ENCODE measurements around the gene KRTAP9-6. TPM values are rescaled to one million over a fixed set of nuclear protein-coding genes. Genes with fewer than 3 reads are reported as not detected.

The KRTAP9-6 gene
- total RNA-seq, 1 donor from 2014 or later, result not detected

DNA sequence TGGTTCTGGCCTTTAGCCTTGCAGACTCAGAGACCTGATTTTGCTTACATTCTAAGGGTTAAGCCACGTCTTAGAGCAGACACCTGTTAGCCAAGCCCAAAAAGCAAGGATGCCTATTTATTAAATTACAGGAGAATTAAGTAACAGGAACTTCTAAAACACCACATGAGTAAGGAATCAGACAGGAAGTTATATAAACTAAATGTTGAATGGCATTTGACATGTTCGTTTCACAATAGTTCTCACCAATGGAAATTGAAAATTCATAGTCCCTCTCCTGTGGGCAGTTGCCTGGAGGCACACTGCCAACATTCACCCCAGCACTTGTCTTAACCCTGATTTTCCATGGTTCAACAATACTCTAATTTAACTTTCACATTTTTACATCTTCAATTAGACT lies 19.4 kb downstream of the KRTAP9-6 start:
- TF ChIP-seq, protein P1, sequence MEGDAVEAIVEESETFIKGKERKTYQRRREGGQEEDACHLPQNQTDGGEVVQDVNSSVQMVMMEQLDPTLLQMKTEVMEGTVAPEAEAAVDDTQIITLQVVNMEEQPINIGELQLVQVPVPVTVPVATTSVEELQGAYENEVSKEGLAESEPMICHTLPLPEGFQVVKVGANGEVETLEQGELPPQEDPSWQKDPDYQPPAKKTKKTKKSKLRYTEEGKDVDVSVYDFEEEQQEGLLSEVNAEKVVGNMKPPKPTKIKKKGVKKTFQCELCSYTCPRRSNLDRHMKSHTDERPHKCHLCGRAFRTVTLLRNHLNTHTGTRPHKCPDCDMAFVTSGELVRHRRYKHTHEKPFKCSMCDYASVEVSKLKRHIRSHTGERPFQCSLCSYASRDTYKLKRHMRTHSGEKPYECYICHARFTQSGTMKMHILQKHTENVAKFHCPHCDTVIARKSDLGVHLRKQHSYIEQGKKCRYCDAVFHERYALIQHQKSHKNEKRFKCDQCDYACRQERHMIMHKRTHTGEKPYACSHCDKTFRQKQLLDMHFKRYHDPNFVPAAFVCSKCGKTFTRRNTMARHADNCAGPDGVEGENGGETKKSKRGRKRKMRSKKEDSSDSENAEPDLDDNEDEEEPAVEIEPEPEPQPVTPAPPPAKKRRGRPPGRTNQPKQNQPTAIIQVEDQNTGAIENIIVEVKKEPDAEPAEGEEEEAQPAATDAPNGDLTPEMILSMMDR (IDR thresholded peaks at IDR 0.05), result no peak
- H3K4me1 ChIP-seq, result no peaks in the 10 kb centered on the region
- ATAC-seq (no peak), DNase-seq (no peak)
- no peak overlapping the region for H3K27ac ChIP-seq
- intact Hi-C loops (cut with DNase I), result no loop called here
- H3K9me3 ChIP-seq, result no peaks in the 10 kb centered on the region
- no peaks in the 10 kb centered on the region for H3K36me3 ChIP-seq
- no peaks in the 10 kb centered on the region for H3K27me3 ChIP-seq (ENCODE audit: low read depth)
- H3K4me3 ChIP-seq, result no peak overlapping the region

DNA sequence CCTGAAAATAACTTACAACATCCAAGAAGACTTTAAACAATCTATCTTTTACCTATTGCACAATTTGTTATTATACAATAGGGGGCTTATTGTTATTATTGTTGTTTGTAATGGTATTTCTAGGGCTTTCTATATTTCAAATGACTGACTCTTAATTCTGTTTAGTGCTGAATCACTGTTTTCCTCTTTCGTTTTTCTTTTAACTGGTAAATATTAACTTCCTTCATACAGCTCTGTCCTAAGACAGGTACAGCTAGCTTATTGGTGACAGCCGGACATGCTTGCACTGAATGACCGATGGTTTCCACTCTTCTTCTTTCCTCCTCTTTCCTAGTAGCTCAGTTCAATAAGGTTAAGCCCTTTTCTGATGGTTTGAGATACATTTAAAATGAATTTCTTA lies 21.9 kb downstream of the KRTAP9-6 start:
- intact Hi-C loops (cut with DNase I), result no loop called here
- TF ChIP-seq, protein P1 (IDR thresholded peaks at IDR 0.05), result no peak
- Histone ChIP-seq H3K27me3 (ENCODE audit: low read depth) (no peaks in the 10 kb centered on the region), H3K9me3 (no peaks in the 10 kb centered on the region), H3K4me1 (no peaks in the 10 kb centered on the region), H3K27ac (no peak overlapping the region), H3K4me3 (no peak overlapping the region), H3K36me3 (no peaks in the 10 kb centered on the region)
- no peak for DNase-seq
- ATAC-seq, result no peak

DNA sequence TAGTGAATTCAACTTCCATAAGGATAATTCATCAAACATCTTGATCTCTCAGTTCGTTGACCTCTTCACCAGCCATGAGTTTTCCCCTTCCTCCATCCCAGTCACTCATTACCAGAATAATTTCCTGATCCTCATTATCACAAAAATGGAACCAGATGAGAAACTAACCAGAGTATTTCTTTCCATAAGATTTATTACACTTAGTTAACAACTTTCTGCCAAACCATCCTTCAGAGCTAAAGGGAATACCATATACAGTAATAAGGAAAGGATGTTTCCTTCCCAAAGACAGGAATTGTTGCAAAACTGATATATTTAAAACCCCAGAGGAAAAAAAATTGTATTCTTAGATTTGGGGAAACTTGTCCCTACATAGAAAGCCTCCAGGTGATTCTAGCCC lies 28.8 kb downstream of the KRTAP9-6 start:
- Histone ChIP-seq H3K4me1 (no peaks in the 10 kb centered on the region), H3K9me3 (no peaks in the 10 kb centered on the region), H3K27ac (no peak overlapping the region), H3K27me3 (ENCODE audit: low read depth) (no peaks in the 10 kb centered on the region), H3K4me3 (no peak overlapping the region), H3K36me3 (no peaks in the 10 kb centered on the region)
- TF ChIP-seq, protein P1 (IDR thresholded peaks at IDR 0.05), result no peak
- intact Hi-C loops (cut with DNase I), result no loop called here
- DNase-seq, result no peak
- ATAC-seq, result no peak

DNA sequence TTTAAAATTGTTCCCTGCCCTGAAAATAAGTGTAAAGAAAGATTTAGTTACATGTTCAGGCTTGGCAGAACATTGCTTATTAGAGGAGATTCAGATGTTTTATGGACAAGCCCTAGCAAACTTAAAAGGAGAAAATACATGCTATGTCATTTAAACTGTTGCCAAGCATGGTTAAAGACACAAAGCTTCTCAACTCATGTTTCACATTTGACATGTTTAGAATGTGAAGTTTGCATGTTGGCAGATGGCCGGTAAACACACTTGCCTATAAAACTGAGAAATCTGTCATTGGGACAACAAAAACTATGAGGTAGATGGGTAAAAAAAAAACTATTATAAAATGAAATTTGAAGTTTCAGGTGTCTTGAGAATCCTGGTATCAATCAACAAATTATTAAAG lies 31.7 kb downstream of the KRTAP9-6 start:
- intact Hi-C loops (cut with DNase I), result no loop called here
- Histone ChIP-seq H3K4me1 (no peaks in the 10 kb centered on the region), H3K27me3 (ENCODE audit: low read depth) (no peaks in the 10 kb centered on the region), H3K9me3 (no peaks in the 10 kb centered on the region), H3K4me3 (no peak overlapping the region), H3K36me3 (no peaks in the 10 kb centered on the region), H3K27ac (no peak overlapping the region)
- ATAC-seq (no peak), DNase-seq (no peak)
- TF ChIP-seq, protein P1 (IDR thresholded peaks at IDR 0.05), result no peak

DNA sequence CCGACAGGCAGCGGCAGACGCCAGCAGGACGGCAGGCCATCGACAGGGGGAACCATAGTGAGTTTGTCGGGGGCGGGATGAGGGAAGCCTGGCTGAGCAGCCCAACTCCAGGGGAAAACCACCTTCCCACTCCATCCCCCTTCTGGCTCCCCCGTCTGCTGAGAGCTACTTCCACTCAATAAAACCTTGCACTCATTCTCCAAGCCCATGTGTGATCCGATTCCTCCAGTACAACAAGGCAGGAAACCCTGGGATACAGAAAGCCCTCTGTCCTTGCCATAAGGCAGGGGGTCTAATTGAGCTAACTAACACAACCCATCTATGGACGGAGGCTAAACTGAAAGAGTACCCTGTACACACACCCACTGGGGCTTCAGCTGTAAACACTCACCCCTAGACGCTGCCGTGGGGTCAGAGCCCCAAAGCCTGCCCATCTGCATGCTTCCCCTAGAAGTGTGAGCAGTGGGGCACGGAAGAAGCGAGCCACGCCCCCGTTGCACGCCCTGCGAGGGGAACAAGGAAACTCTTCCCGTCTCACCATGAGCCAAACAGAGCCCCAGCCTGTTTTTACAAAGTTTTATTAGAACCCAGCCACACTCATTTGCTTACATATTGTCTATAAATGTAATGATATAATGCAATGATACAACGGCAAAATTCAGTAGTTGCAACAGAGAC lies 33.4 kb downstream of the KRTAP9-6 start:
- Histone ChIP-seq H3K4me1 (no peaks in the 10 kb centered on the region), H3K27ac (no peak overlapping the region), H3K4me3 (no peak overlapping the region), H3K36me3 (no peaks in the 10 kb centered on the region), H3K9me3 (no peaks in the 10 kb centered on the region), H3K27me3 (ENCODE audit: low read depth) (no peaks in the 10 kb centered on the region)
- ATAC-seq, result no peak
- intact Hi-C loops (cut with DNase I), result no loop called here
- no peak for DNase-seq
- TF ChIP-seq, protein P1 (IDR thresholded peaks at IDR 0.05), result no peak
